ENCODE measurements around the gene SMTN. TPM values are rescaled to one million over a fixed set of nuclear protein-coding genes. Genes with fewer than 3 reads are reported as not detected.
"Not testable (repeated sequence)": the region's sequence is repeated elsewhere in the genome, so short reads cannot be mapped to it uniquely, and the experiment has no call there.

Gene SMTN
- total RNA-seq, 8 experiments from 2014 or later: 3.2 to 16.9 (median 9.9) TPM

GRCh38 chr22:31103111-31103510 lies 22.0 kb downstream of the SMTN start:
- ATAC-seq (replicated peaks in 6 of 8): no peak
- in situ Hi-C loops (cut with MboI; ENCODE audit: low pct_unique_long_range_greater_than_20kb in 2 of 9, low sequenced_read_pairs in 9 of 9, unreplicated experiment in 9 of 9): no loop called here
- no peak overlapping the region for H3K27ac ChIP-seq

GRCh38 chr22:31103899-31104694 lies 23.0 kb downstream of the SMTN start:
- H3K27ac ChIP-seq: no peak overlapping the region
- in situ Hi-C loops (cut with MboI; ENCODE audit: low pct_unique_long_range_greater_than_20kb in 2 of 9, low sequenced_read_pairs in 9 of 9, unreplicated experiment in 9 of 9): no loop called here
- WGBS, 10 experiments: 77 to 95% (median 88%) methylated on average over 6 to 11 of the region's 33 CpGs; no CpG with 5 or more reads in 6 of the 10 experiments
- H3K4me3 ChIP-seq: no peak overlapping the region
- H3K4me1 ChIP-seq (replicated peaks in 1 of 2): peaks cover 5% of the 10 kb centered on the region in 2 donors
- no peak for ATAC-seq (replicated peaks in 6 of 8)

More at GRCh38 chr22:31103111-31103510, 22.0 kb downstream of the SMTN start:
- WGBS, 10 experiments: 17 to 100% (median 100%) methylated on average over 1 of the region's 2 CpGs; no CpG with 5 or more reads in 6 of the 10 experiments
- no peak overlapping the region for H3K4me3 ChIP-seq
- H3K4me1 ChIP-seq (replicated peaks in 1 of 2): peaks cover 4 to 12% of the 10 kb centered on the region in 2 donors

DNA sequence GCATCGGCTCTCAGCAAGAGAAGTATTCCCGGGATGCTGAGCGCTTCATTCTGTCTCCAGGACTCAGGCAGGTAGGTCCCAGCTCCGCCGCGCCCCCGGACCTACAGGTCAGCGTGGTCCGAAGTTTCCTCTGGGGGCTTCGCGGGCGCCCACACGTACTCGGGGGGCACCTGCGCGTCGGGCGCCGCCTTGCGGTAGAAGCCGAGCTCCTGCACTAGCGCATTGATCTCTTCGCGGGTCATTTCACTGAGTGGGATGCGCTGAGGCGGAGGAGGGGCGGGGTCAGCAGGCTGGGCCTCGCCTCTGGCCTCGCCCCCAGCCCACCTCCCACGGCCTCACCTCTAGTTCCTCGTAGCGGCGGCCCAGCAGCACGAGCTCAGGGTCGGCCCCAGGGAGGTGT lies 23.8 kb downstream of the SMTN start:
- WGBS, 10 experiments: 10 to 33% (median 18%) methylated on average over 3 to 23 of the region's 35 CpGs; no CpG with 5 or more reads in 7 of the 10 experiments
- in situ Hi-C loops (cut with MboI; ENCODE audit: low pct_unique_long_range_greater_than_20kb in 2 of 9, low sequenced_read_pairs in 9 of 9, unreplicated experiment in 9 of 9): no loop called here
- no peak overlapping the region for H3K27ac ChIP-seq
- ATAC-seq (replicated peaks in 6 of 8): no peak
- no peak overlapping the region for H3K4me3 ChIP-seq
- peaks cover 5% of the 10 kb centered on the region in 2 donors for H3K4me1 ChIP-seq (replicated peaks in 1 of 2)

DNA sequence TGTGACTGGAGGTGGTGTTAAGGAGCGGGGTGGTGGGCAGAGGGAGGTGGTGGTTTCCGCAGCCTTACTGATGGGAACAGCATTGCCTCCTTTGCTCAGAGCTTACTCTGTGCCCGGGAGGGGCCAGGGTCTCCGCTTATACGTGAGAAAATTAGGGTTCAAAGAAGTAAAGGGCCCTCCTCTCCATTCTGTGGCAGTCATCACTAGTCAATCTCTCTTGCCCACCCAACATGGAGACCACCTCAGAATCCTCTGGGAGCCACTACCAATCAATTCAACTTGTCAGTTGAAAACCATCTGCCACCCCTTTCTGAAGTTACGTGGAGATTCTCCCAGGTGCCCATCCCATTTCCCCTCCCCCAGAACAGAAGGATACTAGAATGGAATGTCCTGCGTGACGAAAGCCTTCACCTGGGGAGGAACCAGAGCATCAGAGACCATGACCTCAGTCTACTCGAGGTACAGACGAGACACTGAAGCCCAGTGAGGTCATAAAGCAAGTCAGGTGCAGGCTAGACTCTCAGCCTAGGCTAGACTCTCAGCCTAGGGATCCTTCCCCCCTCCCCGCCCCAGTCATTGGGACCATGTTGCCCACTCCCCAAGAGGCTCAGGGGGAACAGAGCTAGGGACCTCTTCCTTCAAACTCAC lies 24.3 kb downstream of the SMTN start:
- WGBS, 10 experiments: 52 to 100% (median 75%) methylated on average over 1 to 6 of the region's 11 CpGs; no CpG with 5 or more reads in 2 of the 10 experiments
- in situ Hi-C loops (cut with MboI; ENCODE audit: low pct_unique_long_range_greater_than_20kb in 2 of 9, low sequenced_read_pairs in 9 of 9, unreplicated experiment in 9 of 9): no loop called here
- Histone ChIP-seq H3K4me1 (replicated peaks in 1 of 2) (peaks cover 5% of the 10 kb centered on the region in 2 donors), H3K27ac (no peak overlapping the region), H3K4me3 (no peak overlapping the region)
- ATAC-seq (replicated peaks in 6 of 8): no peak

GRCh38 chr22:31106001-31106571 lies 25.0 kb downstream of the SMTN start:
- H3K4me3 ChIP-seq: peak overlapping the region in 1 of 5 donors; percentile 69
- peaks cover 5% of the 10 kb centered on the region in 2 donors for H3K4me1 ChIP-seq (replicated peaks in 1 of 2)
- WGBS, 10 experiments: 23 to 100% (median 100%) methylated on average over 1 to 3 of the region's 4 CpGs; no CpG with 5 or more reads in 7 of the 10 experiments
- in situ Hi-C loops (cut with MboI; ENCODE audit: low pct_unique_long_range_greater_than_20kb in 2 of 9, low sequenced_read_pairs in 9 of 9, unreplicated experiment in 9 of 9): no loop called here
- no peak for ATAC-seq (replicated peaks in 6 of 8)
- no peak overlapping the region for H3K27ac ChIP-seq

DNA sequence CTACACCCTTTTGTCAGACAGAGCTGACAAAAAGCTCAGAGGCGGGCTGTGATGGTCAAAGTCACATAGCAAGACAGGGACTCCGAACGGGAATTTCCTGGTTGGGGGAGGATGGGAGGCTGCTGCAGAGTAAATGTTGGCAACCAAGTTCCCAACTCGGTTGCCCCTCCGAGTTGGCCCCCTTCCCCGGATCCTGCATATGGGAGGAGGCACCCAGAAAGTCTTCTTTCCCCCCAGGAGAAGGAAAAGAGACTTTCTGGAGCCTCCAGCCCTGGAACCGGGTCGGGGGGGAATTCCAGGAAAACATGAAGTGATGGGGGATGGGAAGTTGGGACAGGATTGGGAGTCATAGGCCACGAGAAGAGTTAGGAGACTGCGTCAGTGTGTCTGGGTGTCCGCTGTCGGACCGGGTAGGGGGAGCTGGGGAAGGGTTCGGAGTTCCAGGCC lies 25.6 kb downstream of the SMTN start:
- H3K4me1 ChIP-seq (replicated peaks in 1 of 2): peaks cover 5% of the 10 kb centered on the region in 2 donors
- no peak overlapping the region for H3K27ac ChIP-seq
- WGBS, 10 experiments: 3 to 71% (median 25%) methylated on average over 1 to 9 of the region's 14 CpGs; no CpG with 5 or more reads in 4 of the 10 experiments
- peak in 2 of 8 experiments; percentile 7 to 13 for ATAC-seq (replicated peaks in 6 of 8)
- peak overlapping the region; percentile 30 to 69 (median 43) for H3K4me3 ChIP-seq
- in situ Hi-C loops (cut with MboI; ENCODE audit: low pct_unique_long_range_greater_than_20kb in 2 of 9, low sequenced_read_pairs in 9 of 9, unreplicated experiment in 9 of 9): no loop called here

GRCh38 chr22:31107178-31107893 lies 26.2 kb downstream of the SMTN start, which contains the start of gene SELENOM:
SELENOM (minus strand) TSS chr22:31107568; CDS start chr22:31107505, 63 bp downstream.
- Histone ChIP-seq H3K4me3 (peak within 1 kb of the TSS; percentile 30 to 69 (median 43)), H3K27ac (peak within 1 kb of the TSS; percentile 13 to 43), H3K4me1 (replicated peaks in 1 of 2) (peaks cover 5% of the 10 kb centered on the region in 2 donors)
- WGBS, 10 experiments: 0 to 4% (median 0%) methylated on average over 1 to 12 of the region's 67 CpGs; no CpG with 5 or more reads in 5 of the 10 experiments
- ATAC-seq (replicated peaks in 6 of 8): peak; percentile 84 to 99 (median 98)
- in situ Hi-C loops (cut with MboI; ENCODE audit: low pct_unique_long_range_greater_than_20kb in 2 of 9, low sequenced_read_pairs in 9 of 9, unreplicated experiment in 9 of 9): no loop called here

DNA sequence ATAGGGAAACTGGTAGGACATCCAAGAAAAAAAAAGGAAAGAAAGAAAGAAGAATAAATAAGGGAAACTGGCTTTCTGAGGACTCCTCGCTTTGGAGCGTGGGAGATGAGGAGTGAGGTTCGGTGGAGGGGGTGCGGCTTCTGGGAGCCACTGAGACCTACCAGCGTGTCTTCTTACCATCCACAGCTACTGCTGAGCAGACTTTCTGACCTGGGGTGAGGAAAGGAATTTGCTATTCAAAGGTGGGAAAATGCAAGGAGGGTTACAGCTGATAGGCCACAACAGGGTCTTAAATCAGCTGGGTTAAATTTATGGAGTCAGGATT lies 26.7 kb downstream of the SMTN start:
- in situ Hi-C loops (cut with MboI; ENCODE audit: low pct_unique_long_range_greater_than_20kb in 2 of 9, low sequenced_read_pairs in 9 of 9, unreplicated experiment in 9 of 9): no loop called here
- 0 to 20% (median 3%) methylated on average over 1 to 5 of the region's 5 CpGs; no CpG with 5 or more reads in 1 of the 10 experiments for WGBS, 10 experiments
- peak in 5 of 8 experiments; percentile 5 to 30 (median 27) for ATAC-seq (replicated peaks in 6 of 8)
- Histone ChIP-seq H3K4me3 (peak overlapping the region; percentile 30 to 69 (median 43)), H3K27ac (no peak overlapping the region), H3K4me1 (replicated peaks in 1 of 2) (peaks cover 5% of the 10 kb centered on the region in 2 donors)

DNA sequence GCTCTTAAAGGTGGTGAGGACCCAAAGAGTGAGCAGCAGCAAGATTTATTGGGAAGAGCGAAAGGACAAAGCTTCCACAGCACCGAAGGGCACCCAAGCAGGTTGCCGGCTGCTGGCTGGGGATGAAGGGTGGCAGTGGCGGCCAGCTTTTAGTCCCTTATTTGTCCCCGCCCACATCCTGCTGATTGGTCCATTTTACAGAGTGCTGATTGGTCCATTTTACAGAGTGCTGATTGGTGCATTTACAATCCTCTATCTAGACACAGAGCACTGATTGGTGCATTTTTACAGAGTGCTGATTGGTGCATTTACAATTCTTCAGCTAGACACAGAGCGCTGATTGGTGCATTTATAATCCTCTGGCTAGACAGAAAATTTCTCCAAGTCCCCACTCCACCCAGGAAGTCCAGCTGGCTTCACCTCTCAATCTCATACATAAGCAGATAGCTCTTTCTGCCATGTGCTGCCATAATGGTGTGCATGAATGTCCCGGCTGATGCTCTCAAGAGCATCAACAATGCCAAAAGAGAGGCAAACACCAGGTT lies 31.5 kb downstream of the SMTN start:
- 57 to 100% (median 90%) methylated on average over 1 to 6 of the region's 7 CpGs; no CpG with 5 or more reads in 3 of the 10 experiments for WGBS, 10 experiments

DNA sequence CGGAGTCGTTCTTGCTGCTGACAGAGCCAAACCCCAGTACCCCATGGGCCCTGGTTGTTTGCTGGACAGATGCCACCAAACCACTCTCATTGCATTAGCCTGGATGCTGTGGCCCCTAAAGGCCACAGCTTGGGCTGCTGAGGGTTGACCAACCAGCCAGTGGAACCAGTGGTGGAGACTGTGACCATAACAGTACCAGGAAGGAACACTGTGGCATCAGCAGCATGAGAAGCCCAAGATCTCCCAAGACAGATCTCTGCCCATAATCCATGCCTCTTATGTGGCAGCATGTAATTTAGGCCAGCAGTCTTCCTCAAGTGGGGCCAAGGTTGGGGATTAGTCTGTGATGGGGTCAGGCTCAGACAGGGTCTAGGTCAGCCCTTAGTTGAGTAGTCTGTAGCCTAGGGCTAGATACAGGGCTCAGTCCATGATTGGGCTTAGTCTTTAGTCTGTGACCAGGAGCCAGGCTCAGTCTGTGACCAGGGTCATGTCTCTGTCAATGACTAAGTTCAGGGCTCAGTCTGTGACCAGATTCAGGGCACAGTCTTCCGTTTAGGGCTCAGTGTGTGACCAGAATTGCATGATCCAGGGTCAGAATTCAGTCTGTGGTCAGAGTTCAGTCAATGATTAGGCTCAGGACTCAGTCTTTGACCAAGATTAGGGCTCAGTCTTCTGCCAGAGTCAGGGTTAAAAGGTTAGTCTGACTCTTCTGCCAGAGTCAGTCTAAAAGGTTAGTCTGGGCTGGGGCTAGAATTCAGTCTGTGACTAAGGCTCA lies 37.1 kb downstream of the SMTN start:
- in situ Hi-C loops (cut with MboI; ENCODE audit: low pct_unique_long_range_greater_than_20kb in 2 of 9, low sequenced_read_pairs in 9 of 9, unreplicated experiment in 9 of 9): no loop called here
- 42 to 100% (median 67%) methylated on average over 1 to 3 of the region's 3 CpGs; no CpG with 5 or more reads in 3 of the 10 experiments for WGBS, 10 experiments
- no peak for ATAC-seq (replicated peaks in 6 of 8)

More for the DNA sequence above, 31.5 kb downstream of the SMTN start:
- H3K4me3 ChIP-seq; ATAC-seq (replicated peaks in 6 of 8); H3K27ac ChIP-seq; H3K4me1 ChIP-seq (replicated peaks in 1 of 2); in situ Hi-C loops (cut with MboI; ENCODE audit: low pct_unique_long_range_greater_than_20kb in 2 of 9, low sequenced_read_pairs in 9 of 9, unreplicated experiment in 9 of 9): not testable (repeated sequence)

DNA sequence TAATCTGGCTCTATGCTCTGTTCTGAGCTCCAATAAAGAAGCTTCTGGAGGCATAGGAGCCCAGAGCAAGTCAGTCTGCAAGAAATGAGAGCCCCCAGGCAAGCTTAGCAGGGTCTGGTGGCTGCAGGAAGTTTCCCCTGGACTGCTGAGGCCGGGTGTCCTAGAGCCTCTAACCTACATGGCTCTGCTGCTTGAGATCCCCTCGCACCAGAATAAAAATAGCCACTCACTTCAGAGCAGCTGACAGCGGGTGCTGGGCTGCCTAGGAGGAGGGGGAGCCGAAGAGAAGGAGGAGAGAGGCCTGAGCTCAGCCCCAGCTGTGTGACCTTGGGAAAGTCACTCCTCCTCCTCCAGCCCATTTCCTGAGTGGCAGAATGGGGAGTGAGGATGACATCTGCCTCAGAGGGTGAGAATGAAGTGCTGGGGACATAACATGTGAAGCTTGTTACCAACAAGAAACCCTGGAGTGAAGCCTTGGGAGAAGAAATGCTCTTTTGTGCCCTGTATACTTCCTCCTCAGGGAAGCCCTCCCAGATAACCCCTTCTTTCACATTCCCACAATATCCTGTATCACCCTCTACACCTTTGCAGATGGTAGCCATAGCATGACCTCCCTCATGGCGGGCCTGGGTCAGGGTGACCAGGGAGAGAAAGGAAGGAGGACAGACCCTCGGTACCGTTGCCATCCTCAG lies 38.1 kb downstream of the SMTN start:
- H3K27ac ChIP-seq: no peak overlapping the region
- in situ Hi-C loops (cut with MboI; ENCODE audit: low pct_unique_long_range_greater_than_20kb in 2 of 9, low sequenced_read_pairs in 9 of 9, unreplicated experiment in 9 of 9): no loop called here

More for the DNA sequence above, 37.1 kb downstream of the SMTN start:
- no peak overlapping the region for H3K27ac ChIP-seq
- no peak overlapping the region for H3K4me3 ChIP-seq
- H3K4me1 ChIP-seq (replicated peaks in 1 of 2): peaks cover 11 to 13% of the 10 kb centered on the region in 2 donors

More for the DNA sequence above, 38.1 kb downstream of the SMTN start:
- Histone ChIP-seq H3K4me1 (replicated peaks in 1 of 2) (peaks cover 11 to 17% of the 10 kb centered on the region in 2 donors), H3K4me3 (no peak overlapping the region)
- WGBS, 10 experiments: 31 to 49% (median 36%) methylated on average over 2 to 5 of the region's 7 CpGs; no CpG with 5 or more reads in 6 of the 10 experiments
- ATAC-seq (replicated peaks in 6 of 8): no peak

Data from motor neuron (in vitro differentiated cells).